NCI-H1105 (cell line): Measurements from ENCODE around the gene LRRC2.
"Not testable (repeated sequence)": the region's sequence is repeated elsewhere in the genome, so short reads cannot be mapped to it uniquely, and the experiment has no call there.

Experiments used
- DNase-seq: peaks from one replicate; lab custom pipeline; 2025; lab: John Stamatoyannopoulos, UW

Gene LRRC2

DNA sequence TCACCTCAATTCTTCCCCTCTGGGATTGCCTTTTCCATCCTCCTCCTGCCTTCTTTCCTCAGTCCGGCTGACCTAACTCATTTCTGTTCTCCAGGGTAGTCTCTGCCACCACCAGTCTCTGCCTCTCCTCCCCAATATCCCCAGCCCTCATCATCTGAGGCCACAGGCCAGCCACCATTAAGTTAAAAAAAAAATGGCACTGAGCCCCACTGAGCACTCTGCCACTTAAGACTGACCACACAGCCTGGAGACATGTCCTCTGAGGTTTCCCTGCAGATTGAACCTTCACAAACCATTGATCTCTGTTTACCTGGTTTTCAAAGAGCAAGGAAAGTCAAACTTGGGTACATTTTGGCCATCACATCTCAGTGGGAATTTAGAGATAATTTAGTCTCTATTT lies 13.6 kb downstream of the LRRC2 start:
- DNase-seq = no peak

DNA sequence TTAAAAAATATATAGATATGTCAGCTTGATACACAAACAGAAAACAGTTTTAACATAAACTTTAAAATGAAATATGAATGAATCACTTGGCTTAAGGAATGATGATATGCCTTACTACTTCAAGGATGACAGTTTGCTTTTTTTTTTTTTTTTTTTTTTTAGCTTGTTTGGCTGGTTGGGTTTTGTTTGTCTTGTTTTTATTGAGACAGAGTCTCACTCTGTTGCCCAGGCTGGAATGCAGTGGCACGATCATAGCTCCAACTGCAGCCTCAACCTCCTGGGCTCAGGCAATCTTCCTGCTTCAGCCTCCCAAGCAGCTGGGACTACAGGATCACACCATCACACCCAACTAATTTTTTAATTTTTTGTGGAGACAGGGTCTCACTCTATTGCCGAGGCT lies 14.5 kb downstream of the LRRC2 start:
- no peak for DNase-seq

DNA sequence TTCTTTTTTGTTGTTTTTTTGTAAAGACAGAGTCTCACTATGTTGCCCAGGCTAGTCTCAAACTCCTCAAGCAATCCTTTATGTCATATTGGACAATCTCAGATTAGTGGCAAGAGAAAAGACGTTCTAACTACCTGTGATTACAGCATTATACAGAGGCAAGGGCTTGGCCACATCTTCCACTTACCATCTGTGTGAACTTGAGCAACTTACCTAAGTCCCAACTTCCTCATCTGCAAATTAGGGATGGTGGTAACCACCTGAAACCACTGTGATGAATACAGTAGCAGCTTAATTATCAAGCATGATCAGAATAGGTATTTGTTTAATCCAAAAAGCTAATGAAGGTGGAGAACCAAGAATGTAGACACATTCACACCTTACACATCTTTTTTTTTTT lies 16.1 kb downstream of the LRRC2 start:
- no peak for DNase-seq

DNA sequence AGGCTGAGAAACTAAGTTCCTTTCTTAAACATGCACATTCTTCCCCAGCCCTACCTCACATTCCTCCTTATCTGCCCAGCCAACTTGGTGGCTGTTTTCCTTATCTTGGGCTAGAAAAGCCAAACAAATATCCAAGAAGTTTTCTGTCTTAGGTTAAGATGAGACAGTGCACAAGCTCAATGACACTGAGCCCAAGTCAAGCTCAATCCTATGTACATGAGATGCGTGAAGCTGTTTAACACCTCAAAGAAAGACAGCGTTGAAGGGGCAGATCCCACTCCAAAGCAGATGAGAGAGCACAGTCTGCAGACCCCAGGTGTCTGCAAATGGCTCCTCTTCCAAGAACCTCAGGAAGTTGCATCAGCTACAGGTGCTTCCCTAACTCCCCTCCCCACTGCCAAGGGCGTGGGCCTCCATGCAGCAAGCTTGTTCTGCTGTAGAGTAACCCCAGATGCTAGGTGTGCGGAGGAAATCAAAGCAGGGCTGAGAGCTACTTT lies 16.6 kb downstream of the LRRC2 start:
- DNase-seq = no peak

DNA sequence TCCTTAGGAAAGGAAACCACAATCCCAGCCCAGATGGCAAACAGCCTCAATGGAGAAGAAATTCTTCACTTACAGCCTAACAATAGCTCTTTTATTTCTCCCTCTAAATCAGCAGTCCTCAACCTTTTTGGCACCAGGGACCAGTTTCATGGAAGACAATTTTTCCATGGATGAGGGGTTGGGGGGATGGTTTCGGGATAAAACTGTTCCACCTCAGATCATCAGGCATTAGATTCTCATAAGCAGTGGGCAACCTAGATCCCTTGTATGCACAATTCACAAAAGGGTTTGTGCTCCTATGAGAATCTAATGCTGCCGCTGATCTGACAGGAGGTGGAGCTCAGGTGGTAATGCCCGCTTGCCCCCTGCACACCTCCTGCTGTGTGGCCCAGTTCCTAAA lies 17.5 kb downstream of the LRRC2 start:
- not testable (repeated sequence) for DNase-seq

DNA sequence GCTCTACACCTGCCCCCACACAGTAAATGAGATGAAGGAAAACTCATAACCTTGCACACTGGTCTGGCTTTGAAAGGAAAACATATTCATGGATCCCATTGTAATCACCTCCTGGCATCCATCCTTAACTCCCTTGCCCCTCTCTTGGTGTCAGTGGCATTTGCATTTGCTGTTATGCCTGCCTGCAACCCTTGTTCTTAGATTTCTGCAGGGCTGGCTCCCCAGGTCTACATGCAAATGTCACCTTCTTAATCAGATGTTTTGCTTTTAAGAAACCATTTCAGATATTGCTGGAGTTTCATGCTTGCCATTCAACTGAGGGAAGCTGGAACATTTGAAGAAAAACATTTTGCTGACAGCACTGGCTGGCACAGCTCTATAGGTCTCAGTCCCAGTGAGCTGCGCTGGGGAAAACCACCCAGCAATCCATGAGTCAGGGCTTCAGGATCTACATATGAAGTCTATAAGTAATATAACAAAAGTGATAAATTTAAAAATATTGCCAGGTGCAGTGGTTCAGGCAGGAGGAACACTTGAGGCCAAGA lies 19.1 kb downstream of the LRRC2 start:
- DNase-seq = no peak

DNA sequence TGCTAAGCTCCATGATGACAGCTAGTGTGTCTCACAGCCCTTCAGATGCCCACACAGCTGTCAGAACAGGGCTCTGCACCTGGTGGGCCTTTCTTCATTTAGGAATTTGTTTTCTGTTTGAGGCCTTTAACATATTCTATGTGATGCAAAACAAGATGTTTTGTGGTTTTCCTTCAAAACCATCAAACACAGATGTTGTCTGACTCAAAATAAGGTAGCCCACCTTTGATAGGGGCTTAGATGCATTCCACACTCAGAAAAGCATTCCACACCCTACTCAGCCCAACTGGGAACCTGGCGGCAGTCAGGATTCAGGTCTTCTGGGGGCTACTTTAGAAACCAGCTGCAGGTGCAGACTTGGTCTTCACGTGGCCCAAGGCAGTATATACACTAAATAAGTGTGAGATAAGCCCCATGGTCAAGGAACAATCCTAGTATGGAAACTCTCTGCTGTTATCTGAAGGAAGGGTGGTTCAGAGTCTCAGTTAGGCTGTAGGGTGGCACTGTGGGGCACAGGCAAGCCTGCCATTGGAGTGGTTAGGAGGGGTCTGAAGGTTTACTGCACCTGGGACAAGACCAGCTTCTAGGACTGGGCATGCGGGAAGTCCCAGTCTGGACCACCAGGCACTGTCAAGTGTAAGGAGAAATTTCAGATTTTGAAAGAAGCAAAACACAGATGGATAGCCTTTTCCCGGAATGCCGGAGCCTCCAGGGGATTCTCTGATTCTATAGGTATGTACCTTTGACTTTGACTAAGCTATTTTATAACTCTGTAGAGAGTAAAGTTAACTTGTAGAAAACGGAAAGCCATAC lies 20.1 kb downstream of the LRRC2 start:
- DNase-seq = no peak

DNA sequence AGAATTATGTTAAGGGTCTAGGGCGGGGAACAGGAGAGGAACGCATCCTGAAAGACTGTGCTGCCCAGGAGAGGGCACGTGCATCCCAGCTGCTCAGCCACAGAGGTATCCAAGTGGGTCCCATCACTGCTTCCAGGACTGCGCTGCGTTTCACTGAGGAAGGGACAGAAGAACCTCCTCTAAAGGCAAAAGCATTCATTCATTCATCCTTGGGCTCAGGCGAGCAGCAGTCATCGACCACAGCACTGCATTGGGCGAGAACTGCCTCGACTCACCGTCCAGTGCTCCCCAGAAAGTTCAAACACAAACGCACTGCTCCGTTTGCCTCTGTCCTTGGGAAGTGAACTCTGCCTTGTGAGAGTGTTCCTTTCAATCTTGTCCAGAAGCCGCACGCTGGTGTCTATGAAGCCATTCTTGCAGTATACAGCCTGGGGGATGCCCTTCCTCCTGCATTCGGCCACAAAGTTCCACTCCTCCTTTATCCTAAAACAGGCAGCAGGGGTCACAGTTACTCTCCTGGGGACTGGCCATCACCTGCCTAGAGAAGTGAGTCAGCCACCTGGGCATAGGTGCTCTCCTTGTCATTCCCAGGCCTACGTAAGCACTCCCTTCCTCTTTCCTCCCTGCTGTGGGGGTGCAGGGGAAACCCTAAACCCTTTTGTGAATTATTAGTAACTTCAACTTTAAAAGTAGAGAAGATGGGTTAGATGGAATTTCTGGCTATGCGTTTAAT lies 21.2 kb downstream of the LRRC2 start:
- DNase-seq = no peak

DNA sequence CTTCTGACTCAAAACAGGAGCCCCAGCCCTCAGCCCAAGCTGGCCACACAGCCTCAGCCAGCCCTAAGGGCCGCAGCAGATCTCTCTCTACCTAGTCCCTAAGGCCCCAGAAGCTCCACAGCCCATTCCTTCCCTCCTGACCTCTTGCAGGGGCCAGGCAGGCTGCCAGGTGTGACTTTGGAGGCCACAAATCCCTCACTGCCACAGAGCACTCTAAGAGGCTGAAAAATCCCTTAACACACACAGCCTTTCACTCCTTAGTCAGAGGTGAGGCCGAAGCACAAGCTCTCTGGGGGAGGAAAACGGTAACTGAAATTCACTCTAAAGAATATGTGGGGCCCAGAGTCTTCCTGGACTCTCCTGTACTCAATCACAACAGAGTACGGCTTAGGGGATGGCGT lies 23.3 kb downstream of the LRRC2 start:
- no peak for DNase-seq

DNA sequence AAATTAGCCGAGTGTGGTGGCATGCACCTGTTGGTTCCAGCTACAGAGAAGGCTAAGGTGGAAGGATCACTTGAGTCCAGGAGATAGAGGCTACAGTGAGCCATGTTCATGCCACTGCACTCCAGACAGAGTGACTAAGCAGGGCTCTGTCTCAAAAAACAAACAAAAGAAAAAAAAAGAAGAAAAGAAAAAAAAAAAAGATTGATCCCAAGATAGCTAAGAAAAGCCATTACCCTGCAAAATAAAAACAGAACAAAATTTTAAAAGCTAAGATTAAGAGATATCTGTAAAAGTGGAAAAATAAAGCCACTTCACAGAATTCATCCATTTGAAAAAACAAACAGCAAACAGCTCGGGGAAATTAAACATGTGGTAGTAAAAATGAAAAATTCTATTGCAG lies 23.8 kb downstream of the LRRC2 start:
- no peak for DNase-seq

DNA sequence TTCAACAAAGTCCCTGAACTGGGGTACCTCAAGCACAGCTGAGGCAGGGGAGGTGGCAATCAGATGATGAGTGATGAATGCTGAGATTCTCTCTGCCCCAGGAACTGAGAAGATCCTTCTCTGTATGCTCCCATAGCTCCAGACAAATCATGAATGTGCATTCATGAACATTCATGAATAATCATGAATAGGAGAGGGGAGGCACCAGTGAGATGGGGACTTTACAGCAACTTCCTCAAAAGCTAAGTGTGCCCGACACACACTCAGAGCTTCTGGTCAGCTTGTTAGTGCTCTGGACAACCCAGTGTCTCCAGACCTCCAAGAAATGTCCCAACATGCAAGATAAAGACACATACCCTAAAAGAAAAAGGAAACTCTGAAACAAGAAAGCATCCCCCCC lies 24.3 kb downstream of the LRRC2 start:
- no peak for DNase-seq

DNA sequence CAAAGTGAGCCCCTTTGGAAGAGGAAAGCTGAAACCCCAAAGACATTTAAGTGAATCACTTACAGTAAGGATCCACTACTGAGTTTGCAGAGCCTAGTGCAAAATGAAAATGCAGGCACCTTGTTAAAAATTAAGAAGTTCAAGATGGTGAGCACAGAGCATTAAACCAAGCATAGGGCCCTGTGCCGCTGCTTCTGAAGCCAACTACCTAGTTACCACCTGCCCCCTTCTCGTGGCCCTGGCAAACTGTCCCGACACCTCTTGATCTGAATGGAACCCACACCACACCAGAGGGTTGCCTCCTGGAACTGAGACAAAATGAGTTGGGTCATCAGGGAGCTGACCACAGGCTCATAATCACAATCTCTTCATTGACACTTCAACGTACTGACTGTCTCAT lies 25.6 kb downstream of the LRRC2 start:
- DNase-seq = no peak

DNA sequence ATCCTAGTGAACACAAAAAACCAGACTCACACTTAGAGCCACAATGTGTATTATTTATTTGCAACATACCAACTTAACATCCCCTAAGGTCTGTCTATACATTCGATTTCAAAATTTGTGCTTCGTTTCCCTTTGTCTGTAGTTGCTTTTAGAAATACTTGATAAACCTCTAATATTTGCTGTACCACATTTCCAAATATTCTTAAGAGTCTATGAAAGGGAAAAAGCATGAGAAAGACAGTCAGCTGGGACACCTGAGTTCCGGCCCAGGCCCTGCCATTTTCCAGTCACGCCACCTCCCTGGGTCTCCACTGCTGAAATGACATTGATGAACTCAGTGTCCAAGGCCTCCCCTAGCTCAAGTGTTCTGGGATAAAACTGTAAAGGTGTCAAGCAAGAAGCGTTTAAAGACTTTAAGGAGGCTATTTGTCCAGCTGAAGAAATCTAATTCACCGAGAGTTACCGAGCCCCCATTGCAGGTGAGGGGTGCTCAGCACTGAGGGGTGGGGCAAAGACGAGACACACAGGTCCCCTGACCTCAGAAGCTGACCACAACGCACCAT lies 26.6 kb downstream of the LRRC2 start:
- no peak for DNase-seq

DNA sequence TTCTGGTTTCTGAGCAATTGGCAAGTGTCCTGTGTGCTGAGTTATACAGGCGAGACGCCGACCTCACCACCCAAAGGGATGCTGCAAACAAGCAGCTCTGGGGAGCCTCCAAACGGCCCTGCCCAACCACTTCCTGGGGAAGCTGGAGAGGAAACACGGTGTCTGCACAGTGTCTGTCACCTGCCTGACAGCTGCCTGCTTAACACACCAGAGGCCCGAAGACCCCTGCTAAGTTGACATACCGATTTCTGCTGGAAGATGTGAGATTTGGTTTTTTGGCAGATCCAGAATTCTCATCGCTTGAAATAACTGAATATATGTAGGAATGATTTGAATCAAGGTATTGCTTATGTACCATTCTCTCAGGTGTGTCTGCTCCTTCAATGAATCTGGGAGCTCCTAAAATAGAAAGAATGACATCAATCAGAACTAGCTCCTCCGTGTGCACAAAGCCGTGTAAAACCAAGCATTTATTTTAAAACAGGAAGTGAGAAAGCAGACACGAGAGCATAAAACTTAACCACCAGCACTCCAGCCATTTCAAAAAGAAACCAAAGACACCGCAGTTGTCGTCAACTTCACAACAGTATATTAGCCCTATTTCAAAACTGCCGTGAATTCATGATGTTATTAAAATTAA lies 27.2 kb downstream of the LRRC2 start:
- DNase-seq = no peak

DNA sequence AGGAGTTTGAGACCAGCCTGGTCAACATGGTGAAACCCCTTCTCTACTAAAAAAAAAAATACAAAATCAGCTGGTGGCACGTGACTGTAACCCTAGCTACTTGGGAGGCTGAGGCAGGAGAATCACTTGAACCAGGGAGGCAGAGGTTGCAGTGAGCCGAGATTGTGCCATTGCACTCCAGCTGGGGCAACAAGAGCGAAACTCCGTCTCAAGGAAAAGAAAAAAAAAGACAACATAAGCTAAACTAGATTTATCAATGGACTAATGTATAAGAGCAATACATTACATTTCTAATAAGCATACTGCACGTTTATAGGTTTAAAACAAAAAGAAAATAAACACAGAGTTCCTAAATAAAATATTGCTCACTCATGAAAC lies 27.7 kb downstream of the LRRC2 start:
- not testable (repeated sequence) for DNase-seq

DNA sequence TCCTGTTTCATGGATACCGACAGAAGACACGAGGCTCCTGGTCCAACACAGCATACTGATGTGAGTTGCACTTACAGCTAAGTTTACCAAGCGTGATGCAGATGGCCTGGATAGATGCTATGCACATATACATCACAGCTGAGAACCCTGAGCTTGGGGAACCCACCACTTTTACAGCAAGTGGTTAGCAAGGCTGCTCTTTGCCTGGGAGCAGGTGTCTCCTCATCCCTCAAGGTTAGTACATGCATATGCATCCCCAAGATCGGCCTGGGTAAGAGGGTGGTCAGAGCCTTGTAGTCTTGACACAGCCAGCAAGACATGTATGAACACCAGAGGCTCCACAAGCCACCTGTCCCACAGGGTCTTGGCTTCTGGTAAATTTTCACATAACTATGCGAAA lies 28.3 kb downstream of the LRRC2 start:
- no peak for DNase-seq

DNA sequence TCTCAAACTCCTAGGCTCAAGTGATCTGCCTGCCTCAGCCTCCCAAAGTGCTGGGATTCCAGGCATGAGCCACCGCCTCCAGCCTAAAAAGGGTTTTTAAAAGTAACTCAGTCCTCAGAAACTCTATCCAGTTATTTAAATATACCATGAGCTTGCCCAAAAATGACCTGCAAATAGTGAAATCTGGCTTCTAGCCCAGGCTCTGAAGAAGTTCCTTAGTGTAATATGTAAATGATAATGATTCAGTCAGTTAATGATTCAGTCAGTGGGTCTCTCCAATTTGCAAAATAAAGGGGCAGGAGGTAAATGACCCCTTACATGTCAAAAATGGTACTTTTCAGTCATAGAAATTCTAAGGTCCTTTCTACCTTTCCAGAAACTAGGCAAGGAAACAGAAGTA lies 28.8 kb downstream of the LRRC2 start:
- no peak for DNase-seq

DNA sequence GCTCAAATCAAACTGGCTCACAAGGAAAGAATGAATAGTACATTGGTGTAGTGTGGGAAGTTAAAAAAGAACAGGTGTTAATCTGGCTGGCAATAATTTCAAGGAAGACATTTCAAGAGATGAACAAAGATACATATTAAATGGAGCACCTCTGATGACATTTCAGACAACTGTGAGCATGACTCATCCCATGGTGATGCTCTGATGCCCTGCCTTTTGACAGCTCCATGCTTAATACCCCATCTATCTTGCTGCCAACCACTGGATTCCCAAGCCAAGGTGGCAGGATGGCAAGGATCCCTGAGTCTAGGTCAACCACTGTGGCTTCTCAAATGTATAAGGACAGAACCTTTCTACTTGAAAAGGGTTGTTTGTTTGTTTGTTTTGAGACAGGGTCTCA lies 29.3 kb downstream of the LRRC2 start:
- DNase-seq = no peak

DNA sequence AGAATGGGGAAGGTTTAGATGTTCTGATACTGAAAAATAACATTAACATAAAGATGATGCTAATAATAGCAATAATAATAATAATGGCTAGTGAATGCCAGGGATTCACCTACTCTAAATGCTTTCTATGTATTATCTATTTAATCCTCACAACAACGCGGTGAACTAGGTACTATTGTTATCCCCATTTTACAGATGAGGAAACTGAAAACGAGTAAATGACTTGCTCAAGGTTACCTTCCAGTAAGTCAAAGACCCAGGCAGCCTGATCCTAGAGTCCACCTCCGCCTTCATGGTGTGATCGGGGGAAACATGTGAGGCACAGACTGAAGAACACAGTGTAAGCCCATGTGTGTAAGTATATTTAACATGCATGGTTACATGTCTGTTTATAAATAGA lies 30.4 kb downstream of the LRRC2 start:
- no peak for DNase-seq

DNA sequence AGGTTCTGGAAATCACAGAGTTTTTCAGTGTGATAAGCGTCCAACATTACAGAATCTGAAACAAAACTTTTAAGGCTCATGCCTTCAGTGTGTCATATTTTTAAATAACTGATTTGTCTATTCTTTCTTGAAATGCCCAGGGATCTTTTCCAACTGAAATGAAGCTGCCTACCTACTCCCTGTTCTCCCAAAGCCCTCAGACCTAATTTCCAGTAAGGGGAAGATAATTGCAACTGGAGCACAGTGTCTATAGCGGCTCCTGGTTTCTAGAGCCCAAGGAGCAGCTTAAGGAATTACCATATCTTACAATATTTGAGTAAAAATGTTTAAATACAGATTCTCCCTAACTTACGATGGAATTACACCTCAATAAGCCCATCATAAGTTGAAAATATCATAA lies 33.0 kb downstream of the LRRC2 start:
- no peak for DNase-seq

DNA sequence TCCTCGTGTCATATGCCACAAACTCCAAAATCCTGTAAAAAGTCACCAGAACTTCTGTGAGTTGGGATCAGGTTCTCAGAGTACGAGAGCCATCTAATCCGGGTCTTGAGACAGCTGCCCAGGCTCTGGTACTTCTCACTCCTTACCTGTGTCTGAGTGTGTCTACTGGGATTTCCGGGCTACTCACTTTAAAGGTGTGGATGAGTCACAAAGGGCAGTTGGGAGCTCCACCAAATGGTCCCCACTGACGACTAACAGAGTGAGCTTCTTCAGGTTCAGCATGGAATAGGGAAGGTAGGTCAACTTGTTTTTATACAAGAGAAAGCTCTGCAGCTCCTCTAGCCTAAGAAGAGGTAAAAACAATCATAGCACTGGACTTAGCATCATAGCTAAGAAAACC lies 38.9 kb downstream of the LRRC2 start:
- no peak for DNase-seq

DNA sequence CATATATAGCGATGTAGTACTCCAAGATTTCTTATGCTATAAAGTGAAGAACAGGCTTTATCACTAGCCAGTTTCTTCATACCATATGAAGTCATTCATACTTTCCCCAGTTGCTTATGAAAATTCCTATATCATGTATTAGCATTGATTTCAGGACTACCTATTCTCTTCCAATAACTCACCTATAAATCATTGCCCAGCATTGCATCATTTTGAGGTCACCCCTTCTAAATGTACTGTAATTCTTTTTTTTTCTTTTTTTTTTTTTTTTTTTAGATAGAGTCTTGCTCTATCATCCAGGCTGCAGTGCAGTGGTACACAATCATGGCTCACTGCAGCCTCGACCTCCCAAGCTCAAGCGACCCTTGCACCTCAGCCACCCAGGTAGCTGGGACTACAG lies 41.3 kb downstream of the LRRC2 start:
- DNase-seq = no peak

DNA sequence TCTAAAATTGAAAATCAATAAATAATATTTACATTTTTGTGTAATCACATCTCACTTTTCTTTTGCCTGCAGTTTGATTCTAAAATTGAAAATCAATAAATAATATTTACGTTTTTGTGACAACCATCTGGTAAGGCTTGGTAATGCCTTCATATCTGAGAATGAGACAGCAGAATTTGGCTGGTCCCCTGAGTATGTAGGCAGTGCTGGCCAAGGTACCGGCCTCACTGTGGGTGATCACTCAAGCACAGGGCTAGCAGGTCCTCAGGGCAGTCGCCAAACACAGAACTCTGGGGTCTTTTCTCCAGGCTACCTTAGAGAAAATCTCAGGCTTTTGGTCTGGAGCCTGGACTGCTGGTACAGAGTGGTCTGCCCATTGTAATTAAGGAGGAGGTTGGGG lies 42.1 kb downstream of the LRRC2 start:
- no peak for DNase-seq
